GM12872 (cell line): ENCODE measurements around the gene NBEA.

ENCODE experiments used
- TF ChIP-seq, protein P1 (sequence below): IDR thresholded peaks from 3 replicates; pipeline ENCODE4 v1.5.1; 2011; ENCODE audit warnings: low read depth, mild to moderate bottlenecking, low read length, moderate library complexity; ENCODE audit not compliant: insufficient read depth

Gene NBEA, protein sequence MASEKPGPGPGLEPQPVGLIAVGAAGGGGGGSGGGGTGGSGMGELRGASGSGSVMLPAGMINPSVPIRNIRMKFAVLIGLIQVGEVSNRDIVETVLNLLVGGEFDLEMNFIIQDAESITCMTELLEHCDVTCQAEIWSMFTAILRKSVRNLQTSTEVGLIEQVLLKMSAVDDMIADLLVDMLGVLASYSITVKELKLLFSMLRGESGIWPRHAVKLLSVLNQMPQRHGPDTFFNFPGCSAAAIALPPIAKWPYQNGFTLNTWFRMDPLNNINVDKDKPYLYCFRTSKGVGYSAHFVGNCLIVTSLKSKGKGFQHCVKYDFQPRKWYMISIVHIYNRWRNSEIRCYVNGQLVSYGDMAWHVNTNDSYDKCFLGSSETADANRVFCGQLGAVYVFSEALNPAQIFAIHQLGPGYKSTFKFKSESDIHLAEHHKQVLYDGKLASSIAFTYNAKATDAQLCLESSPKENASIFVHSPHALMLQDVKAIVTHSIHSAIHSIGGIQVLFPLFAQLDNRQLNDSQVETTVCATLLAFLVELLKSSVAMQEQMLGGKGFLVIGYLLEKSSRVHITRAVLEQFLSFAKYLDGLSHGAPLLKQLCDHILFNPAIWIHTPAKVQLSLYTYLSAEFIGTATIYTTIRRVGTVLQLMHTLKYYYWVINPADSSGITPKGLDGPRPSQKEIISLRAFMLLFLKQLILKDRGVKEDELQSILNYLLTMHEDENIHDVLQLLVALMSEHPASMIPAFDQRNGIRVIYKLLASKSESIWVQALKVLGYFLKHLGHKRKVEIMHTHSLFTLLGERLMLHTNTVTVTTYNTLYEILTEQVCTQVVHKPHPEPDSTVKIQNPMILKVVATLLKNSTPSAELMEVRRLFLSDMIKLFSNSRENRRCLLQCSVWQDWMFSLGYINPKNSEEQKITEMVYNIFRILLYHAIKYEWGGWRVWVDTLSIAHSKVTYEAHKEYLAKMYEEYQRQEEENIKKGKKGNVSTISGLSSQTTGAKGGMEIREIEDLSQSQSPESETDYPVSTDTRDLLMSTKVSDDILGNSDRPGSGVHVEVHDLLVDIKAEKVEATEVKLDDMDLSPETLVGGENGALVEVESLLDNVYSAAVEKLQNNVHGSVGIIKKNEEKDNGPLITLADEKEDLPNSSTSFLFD (N-terminal part only)

DNA sequence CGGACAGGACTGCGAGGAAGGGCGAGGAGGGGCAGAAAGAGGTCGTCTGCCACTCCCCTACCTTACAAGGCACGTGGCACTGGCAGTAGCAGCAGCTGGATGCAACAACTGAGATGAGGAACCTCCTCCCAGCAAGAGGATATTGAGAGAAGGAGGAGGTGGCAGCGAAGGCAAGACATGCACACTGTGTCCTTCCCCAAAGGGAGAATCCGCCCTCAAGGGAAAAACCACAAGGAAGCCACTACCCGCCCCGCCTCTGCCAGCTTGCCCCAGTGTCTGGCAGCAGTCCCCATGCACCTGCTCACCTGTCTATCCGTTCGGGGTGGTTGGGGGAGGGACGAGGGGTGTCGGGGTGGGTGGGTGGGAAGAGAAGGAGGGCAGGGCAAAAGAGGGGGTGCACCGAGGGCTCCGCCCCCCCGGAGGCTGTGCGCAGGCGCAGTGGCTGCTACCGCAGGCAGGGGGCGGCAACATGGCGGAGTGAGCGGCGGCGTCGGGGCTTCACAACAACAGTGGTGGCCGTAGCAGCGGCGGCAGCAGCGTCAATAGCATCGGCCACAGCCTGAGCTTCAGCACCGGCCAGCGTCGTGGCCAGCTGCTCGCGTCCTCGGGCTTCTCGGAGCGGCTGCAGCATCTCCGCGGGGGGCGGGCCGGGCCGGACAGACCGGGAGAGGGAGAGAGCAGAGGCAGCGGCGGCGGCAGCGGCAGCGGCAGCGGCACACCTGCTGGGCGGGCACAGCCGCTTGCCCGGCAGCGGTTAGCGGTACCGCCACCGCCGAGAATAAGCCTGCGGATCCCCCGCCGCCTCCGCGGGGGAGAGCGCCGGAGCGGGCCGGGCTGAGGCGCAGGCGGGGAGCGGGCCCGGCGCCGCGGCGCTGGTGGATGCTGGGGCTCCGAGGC lies at the start of gene NBEA:
TSS of gene NBEA (plus strand) at position 436 of the 897 bp plus-strand sequence. CDS start 551 bp downstream, outside the sequence.
- TF ChIP-seq, protein P1, sequence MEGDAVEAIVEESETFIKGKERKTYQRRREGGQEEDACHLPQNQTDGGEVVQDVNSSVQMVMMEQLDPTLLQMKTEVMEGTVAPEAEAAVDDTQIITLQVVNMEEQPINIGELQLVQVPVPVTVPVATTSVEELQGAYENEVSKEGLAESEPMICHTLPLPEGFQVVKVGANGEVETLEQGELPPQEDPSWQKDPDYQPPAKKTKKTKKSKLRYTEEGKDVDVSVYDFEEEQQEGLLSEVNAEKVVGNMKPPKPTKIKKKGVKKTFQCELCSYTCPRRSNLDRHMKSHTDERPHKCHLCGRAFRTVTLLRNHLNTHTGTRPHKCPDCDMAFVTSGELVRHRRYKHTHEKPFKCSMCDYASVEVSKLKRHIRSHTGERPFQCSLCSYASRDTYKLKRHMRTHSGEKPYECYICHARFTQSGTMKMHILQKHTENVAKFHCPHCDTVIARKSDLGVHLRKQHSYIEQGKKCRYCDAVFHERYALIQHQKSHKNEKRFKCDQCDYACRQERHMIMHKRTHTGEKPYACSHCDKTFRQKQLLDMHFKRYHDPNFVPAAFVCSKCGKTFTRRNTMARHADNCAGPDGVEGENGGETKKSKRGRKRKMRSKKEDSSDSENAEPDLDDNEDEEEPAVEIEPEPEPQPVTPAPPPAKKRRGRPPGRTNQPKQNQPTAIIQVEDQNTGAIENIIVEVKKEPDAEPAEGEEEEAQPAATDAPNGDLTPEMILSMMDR, result no peak

DNA sequence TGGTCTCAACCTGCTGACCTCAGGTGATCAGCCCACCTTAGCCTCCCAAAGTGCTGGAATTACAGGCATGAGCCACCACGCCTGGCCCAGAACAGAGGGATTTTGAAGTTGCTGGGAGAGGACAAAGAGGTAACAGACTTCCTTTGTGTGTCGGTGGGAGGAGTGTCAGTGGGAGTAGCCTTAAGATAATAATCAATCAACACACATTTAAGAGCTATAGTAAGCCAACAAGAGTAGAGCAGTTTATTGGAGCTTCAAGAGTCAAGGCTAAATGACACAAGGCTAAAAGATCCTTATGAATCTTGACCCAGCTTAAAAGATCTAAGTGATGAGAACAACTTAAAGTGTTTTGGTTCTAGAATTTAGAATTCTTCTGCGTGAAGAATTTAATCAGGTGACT lies 47.3 kb upstream of the NBEA start:
- TF ChIP-seq, protein P1, result no peak

DNA sequence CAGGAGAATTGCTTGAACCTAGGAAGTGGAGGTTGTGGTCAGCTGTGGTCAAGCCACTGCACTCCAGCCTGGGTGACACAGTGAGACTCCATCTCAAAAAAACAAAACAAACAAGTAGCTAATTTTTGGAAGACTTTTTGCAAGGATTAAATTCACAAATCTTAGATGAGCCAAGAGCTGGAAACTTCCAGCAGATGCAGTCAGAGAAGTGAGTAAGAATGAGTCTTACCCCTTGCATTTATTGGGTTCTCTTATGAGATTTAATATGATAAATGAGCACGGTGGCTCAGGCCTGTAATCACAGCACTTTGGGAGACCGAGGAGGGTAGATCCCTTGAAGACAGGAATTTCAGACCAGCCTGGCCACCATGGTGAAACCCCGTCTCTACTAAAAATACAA lies 44.9 kb upstream of the NBEA start:
- TF ChIP-seq, protein P1, result no peak

DNA sequence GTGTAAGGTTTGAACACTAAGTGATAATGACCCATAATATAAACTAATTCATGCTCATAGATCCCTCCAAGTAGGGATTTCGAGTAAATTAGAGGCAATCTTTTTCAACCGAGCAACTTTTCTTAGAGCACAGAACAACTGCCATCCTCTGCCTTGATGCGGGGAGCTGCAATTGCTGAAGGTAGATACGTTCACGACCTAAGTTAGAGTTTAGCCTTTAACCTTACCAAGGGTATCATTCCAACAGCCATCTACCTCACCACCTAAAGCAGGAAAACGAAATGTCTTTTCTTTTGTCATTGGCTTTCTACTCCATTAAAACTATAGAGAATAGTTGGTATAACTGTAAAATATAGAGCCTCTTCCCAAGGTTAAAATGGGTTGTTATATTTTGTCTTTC lies 42.2 kb upstream of the NBEA start:
- TF ChIP-seq, protein P1, result no peak

DNA sequence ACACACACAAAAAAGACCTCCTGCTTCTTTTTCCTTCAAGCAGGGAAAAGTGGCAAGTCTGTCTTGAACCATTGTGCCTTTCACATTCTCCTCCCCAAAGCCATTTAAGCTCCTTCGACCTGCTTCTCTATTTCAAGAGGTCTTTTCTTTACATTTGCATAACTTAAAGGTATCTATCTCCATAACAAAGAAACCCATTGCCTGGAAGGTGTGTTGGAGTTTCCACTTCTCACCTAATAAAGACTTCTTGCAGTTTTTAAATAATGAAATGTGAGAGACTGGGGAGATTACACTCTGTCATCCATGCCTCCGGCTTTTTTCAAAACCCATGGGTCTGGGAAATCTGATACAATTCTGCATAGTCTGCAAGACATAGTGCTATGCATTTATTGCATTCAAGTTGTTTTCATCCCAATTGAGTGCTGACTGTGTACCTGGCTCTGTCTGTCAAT lies 41.8 kb upstream of the NBEA start:
- TF ChIP-seq, protein P1, result no peak

DNA sequence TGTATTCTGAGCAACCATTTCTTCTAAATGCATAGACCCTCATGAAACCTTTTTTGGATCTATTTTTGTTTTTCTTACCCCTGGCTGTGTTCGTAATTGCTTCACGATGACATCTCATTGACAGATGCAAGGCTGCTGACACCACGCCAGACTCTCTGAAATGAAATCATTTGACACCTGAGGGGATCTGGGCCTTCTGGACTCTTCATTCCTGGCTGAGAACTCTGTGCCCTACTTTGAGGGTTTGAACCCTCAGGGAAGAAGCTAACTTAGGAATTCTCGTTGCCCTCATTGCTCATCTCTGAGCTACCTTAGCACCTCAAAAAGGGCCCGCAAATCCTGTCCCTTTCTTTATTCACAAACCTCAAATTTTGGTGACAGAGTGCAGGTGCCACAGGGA lies 40.5 kb upstream of the NBEA start:
- TF ChIP-seq, protein P1, result no peak
